Cardiac fibroblast (primary cell): Measurements from ENCODE around the gene UTP25.

Experiments used
- DNase-seq, 2 donors: peaks; one replicate each; pipeline versions ENCODE4 v3.0.0 to v3.0.0-alpha.2; 2010; ENCODE audit warnings: low read depth in 2 of 2
- H3K4me3 ChIP-seq, 2 donors: replicated peaks in 1 of 2; 1 replicate in 1 of 2; 2 replicates in 1 of 2; pipeline ENCODE4 v1.5.1; 2011; ENCODE audit warnings: low read depth in 2 of 2, low read length in 2 of 2, mild to moderate bottlenecking in 2 of 2, moderate library complexity in 1 of 2
- CTCF ChIP-seq: IDR thresholded peaks from one replicate; pipeline ENCODE4 v1.5.1; 2011; ENCODE audit warnings: low read depth, mild to moderate bottlenecking, low read length, inconsistent platforms

UTP25 gene

GRCh38 chr1:209877087-209877764 lies 49.5 kb downstream of the UTP25 start:
- no peak for DNase-seq
- TF ChIP-seq CTCF = no peak
- no peak overlapping the region for H3K4me3 ChIP-seq

- H3K4me3 ChIP-seq = no peak overlapping the region
- no peak for DNase-seq
- no peak for TF ChIP-seq CTCF
Observed at GRCh38 chr1:209878964-209879363, 51.2 kb downstream of the UTP25 start.

- TF ChIP-seq CTCF = no peak
- DNase-seq = peak; percentile 46 to 81
- H3K4me3 ChIP-seq = no peak overlapping the region
Observed at GRCh38 chr1:209879539-209879938, 51.8 kb downstream of the UTP25 start.

- no peak for TF ChIP-seq CTCF
- H3K4me3 ChIP-seq = no peak overlapping the region
- peak in 1 of 2 donors; percentile 36 for DNase-seq
Observed at GRCh38 chr1:209880031-209880430, 52.3 kb downstream of the UTP25 start.

GRCh38 chr1:209881619-209882018 lies 53.8 kb downstream of the UTP25 start:
- H3K4me3 ChIP-seq = no peak overlapping the region
- no peak for DNase-seq
- TF ChIP-seq CTCF = no peak

- TF ChIP-seq CTCF = no peak
- H3K4me3 ChIP-seq = no peak overlapping the region
- DNase-seq = no peak
Observed at GRCh38 chr1:209882286-209882685, 54.5 kb downstream of the UTP25 start.

- H3K4me3 ChIP-seq = no peak overlapping the region
- no peak for TF ChIP-seq CTCF
- no peak for DNase-seq
Observed at GRCh38 chr1:209882942-209883340, 55.2 kb downstream of the UTP25 start.
